ENCODE measurements around the gene LIN7B.
"Not testable (repeated sequence)": the region's sequence is repeated elsewhere in the genome, so short reads cannot be mapped to it uniquely, and the experiment has no call there.

LIN7B gene

DNA sequence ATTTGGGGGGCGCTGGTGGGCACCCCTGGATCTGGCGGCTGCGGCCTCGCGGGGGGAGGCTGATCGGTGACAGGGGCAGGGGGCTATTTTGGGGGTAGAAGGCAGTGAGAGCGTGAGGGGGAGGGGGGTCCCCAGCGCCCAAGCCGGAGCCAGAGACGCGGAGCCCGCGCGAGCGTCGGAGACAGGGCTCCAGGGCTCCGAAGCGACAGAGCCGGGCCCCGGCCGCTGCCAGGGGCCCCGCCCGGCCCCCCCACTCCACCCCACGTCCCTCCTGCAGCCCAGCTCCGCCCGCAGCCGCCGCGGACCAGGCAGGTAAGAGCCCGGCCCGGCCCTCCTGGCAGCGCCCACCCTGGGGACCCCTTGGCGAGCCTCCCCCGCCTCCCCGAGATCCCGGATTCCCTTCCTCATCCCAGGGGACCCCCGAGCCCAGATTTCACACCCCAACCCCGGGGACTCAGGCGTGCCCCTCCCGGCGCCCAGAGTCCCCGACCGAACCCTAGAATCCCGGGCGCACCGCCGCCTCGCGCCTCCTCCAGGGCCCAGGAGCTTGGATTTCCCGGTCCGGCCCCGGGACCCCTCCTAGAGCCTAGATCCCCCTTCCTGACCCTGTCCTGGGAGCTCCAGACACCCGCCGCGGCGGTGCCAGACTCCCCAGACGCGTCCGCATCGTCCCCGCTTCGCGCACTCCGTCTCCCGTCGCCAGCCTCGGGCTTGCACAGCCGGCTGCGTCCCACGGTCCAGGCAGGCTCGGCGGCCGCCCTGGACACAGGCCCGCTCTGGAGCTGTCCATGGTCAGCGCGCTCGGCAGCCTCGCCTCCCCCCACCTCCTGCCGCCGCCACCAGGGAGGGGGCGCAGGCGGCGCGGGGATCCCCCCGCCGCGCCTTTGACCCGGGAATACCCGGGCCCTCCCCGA, 5.5 kb downstream of the LIN7B start, which contains the start of gene PPFIA3:
Gene PPFIA3 (plus strand): TSS at position 134 of the 914 bp plus-strand sequence. CDS start 8,330 bp downstream, outside the sequence.
- no peak for DNase-seq

- DNase-seq: no peak
These were observed 6.1 kb downstream of the LIN7B start for GRCh38 chr19:49120325-49120683.

DNA sequence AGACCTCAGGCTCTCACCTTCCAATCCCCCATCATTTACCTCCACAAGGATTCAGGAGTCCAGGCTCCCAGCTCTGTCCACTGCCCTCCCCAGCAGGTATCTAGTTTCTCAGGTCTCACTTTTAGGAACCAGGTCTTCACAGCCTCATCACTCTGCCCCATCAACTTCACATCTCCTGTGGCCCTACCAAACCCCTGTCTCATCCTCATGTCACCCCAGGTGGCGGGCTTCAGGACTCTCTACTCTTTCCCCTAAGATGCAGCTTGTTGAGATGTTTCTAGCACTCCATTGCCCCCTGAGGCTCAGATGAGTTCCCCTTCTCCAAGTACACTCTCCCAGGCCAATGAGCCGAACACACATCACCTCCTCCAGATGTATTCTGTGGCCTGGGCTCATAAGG, 6.7 kb downstream of the LIN7B start:
- DNase-seq: no peak

DNA sequence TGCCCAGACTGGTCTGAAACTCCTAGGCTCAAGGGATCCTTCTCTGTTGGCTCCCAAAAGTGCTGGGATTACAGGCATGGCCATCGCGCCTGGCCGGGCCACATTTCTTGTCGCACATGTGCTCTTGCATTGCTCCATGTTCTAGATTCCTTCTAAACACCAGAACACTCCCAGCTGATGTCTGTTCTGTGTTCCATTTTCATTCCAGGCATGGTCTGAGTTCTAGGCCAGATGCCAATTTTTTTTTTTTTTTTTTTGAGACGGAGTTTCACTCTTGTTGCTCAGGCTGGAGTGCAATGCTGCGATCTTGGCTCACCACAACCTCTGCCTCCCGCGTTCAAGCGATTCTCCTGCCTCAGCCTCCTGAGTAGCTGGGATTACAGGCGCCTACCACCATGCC, 7.7 kb downstream of the LIN7B start:
- not testable (repeated sequence) for DNase-seq

GRCh38 chr19:49123285-49123684, 9.1 kb downstream of the LIN7B start:
- not testable (repeated sequence) for DNase-seq

DNA sequence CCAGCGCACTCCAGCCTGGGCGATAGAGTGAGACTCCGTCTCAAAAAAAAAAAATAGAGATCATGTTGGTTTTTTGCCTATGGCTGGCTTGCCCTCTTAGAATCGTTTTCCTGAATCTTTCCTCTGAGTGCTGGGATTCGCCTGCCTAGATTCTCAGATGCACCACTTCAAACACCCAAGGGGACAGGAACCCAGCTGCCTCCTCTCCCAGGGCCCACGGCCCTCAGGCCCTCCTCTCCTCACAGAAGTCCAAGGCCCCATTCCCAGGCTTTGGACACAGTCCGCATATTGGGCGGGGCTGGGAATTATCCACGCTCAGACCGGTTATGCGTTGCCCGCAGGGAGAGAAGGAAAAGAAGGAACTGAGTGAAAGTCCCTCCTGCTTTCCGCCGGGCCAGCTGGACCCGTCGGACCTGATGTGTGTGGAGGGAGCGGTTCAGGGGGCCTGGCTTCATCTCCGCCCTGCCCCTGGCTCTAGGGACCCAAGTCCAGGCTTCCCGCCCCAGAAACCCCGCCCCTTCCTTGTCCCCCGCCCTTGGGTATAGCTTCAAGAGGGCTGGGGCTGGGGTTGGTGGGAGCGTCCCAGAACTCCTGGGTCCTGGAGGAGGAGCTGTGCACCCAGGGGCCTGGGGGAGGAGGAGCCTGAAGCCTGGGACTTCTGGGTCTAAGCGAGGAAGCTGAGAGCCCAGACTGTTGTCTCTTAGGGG, 11.0 kb downstream of the LIN7B start:
- no peak for DNase-seq

- DNase-seq: no peak
These were observed 12.4 kb downstream of the LIN7B start for GRCh38 chr19:49126575-49126974.

- not testable (repeated sequence) for DNase-seq
These were observed 13.1 kb downstream of the LIN7B start for GRCh38 chr19:49127225-49127624.

- DNase-seq: peak; percentile 94
These were observed 13.7 kb downstream of the LIN7B start for GRCh38 chr19:49127674-49128544.

GRCh38 chr19:49128545-49129237, 14.5 kb downstream of the LIN7B start:
- DNase-seq: no peak

- no peak for DNase-seq
These were observed 15.0 kb downstream of the LIN7B start for GRCh38 chr19:49129238-49129583.

DNA sequence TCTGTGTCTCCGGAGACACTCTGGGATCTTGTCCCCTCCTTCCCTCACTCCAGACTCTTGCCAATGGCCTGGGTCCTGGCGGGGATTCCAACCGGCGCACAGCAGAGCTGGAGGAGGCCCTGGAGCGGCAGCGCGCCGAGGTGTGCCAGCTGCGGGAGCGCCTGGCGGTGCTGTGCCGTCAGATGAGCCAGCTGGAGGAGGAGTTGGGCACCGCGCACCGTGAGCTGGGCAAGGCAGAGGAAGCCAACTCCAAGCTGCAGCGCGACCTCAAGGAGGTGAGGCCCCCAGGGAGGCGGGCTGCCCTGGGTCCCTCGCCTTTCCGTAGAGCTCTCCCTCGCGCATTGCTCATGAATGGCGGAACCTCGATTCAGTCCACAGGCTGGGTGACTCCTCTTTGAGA, 16.2 kb downstream of the LIN7B start:
- no peak for DNase-seq

DNA sequence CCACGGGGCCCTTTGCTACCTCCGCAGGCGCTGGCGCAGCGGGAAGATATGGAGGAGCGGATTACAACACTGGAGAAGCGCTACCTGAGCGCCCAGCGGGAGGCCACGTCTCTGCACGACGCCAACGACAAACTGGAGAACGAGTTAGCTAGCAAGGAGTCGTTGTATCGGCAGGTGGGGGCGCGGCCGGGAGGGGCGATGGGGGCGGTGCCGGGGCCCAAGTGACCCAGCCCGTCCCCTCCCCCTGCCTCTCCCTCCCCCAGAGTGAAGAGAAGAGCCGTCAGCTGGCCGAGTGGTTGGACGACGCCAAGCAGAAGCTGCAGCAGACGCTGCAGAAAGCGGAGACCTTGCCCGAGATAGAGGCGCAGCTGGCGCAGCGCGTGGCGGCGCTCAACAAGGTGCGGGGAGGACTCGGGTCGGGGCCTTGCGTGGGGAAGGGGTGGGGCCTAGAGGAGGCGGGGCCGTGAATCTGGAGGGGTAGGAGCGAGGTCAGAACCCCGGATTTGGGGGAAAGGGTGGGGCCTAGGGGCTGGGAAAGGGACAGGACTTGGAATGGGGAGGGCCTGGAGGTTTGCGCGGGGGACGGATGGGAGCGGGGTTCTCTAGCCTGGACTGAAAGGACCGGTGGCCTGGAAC, 18.9 kb downstream of the LIN7B start:
- peak in 1 of 2 donors; percentile 45 for DNase-seq

GRCh38 chr19:49133621-49134454, 19.7 kb downstream of the LIN7B start:
- peak in 1 of 2 donors; percentile 53 for DNase-seq

GRCh38 chr19:49135686-49136085, 21.5 kb downstream of the LIN7B start:
- no peak for DNase-seq

DNA sequence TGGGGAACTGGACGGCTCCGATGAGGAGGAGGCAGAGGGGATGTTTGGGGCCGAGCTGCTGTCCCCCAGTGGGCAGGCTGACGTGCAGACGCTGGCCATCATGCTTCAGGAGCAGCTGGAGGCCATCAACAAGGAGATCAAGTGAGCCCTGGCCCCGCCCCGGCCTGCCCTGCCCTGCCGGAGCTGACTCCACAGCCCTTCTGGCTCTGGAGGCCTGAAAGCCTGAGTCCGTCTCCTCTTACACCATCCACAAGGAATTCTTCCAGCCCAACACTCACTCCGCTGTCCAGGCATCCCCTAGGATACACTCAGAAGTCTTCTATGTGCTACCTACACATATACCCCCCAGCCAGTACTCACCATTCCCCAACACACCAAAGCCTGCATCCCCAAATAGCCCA, 22.6 kb downstream of the LIN7B start:
- no peak for DNase-seq

DNA sequence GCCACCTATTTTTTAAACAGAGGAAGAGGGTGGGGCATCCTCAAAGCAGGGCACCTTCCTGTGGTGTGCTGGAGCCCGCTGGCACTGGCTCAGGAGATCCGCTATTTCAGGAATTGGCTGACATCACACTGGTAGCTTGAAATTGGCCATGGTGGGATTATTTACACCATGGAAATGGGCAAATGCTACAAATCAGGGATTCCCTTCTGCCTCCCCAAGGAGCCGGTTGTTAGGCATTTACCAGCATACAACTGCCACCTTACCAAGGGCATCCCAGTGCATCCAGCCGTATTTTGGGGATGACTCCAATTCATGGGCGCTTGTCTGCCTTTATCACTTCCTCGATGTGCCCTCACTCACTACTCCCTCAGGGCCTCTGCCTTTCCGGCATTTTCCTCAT, 26.8 kb downstream of the LIN7B start:
- no peak for DNase-seq

DNA sequence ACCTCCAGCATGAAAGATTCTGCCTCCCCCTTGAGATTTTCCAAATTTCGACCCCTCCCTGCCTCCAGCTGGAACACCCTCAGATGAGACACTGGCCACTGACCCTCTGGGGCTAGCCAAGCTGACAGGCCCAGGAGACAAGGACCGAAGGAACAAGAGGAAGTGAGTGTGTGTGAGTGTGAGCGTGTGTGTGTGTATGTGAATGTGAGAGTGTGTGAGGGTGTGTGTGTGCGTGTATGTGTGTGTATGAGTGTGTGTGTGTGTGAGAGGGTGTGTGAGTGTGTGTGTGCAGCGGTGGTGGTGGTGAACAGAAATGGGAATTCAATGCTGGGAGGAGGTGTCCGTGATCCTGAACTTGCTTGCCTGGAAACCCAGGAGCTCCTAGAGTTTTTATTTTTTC, 27.2 kb downstream of the LIN7B start:
- DNase-seq: no peak

DNA sequence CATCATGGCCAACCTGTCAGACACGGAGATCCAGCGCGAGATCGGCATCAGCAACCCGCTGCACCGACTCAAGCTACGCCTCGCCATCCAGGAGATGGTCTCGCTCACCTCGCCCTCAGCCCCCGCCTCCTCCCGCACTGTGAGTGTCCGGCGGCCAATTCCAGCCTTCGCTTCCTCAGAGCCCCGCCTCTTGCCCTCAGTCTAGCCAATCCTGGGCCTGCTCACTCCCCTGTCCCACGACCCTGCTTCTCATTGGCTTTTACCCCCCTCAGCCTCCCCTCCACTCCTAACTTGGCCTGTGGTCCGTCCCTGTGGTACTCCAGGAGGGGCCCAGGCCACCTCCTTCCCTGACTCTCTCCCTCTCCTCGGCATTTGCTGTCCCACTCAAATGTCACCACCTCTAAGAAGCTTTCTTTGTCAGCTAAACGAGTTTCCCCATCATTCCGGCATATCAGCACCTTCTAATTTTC, 28.7 kb downstream of the LIN7B start:
- peak in 1 of 2 donors; percentile 46 for DNase-seq

- DNase-seq: peak; percentile 71 to 79
These were observed 31.6 kb downstream of the LIN7B start for GRCh38 chr19:49145573-49146407.

Data from activated CD4-positive, alpha-beta T cell treated with anti-CD3 and anti-CD28 coated beads for 4 hours (primary cell).